ENCODE measurements around the gene TGFB3.

DNA sequence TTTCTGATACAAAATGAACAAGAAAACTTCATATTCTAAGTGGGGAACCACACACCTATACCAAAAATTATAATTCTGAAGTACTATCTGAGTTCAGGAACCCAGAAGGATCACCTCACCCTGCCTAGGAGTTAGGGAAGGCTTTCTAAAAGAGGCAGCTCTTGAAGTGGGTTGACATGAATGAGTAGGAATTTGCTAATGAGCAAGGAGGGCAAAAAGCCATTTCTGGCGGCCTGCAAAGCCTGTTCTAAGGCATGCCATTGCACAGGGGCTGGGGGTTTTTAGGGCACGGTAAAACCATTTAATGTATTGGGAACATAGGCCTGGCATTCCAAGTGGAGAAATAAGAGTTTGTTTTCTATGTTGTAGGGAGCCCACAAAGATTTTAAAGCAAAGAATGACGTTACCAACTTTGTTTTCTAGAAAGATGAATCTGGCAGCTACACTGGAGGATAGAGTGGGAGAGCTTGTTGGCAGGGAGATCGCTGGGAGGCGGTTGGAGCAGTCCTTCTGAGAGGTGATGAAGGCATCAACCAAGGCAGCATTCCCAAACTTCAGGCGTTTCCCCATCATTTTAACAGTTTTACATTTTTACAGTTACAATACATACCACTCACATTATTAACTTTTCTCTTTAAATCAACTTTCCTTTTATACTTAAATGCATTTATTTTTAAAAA lies 17.9 kb upstream of the TGFB3 start:
- TF ChIP-seq EZH2 (IDR thresholded peaks at IDR 0.05; ENCODE audit: borderline replicate concordance, low read depth, low read length, poor library complexity, severe bottlenecking): no peak
- TF ChIP-seq, protein P1, sequence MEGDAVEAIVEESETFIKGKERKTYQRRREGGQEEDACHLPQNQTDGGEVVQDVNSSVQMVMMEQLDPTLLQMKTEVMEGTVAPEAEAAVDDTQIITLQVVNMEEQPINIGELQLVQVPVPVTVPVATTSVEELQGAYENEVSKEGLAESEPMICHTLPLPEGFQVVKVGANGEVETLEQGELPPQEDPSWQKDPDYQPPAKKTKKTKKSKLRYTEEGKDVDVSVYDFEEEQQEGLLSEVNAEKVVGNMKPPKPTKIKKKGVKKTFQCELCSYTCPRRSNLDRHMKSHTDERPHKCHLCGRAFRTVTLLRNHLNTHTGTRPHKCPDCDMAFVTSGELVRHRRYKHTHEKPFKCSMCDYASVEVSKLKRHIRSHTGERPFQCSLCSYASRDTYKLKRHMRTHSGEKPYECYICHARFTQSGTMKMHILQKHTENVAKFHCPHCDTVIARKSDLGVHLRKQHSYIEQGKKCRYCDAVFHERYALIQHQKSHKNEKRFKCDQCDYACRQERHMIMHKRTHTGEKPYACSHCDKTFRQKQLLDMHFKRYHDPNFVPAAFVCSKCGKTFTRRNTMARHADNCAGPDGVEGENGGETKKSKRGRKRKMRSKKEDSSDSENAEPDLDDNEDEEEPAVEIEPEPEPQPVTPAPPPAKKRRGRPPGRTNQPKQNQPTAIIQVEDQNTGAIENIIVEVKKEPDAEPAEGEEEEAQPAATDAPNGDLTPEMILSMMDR (conservative IDR thresholded peaks at IDR 0.05; ENCODE audit: low read depth, low read length): no peak
